GM12872 (cell line): ENCODE measurements around the gene UBE3D.
A peak's percentile ranks its signal among the peaks of the same experiment; 100 is the strongest.

Experiments used
- CTCF ChIP-seq: IDR thresholded peaks from 3 replicates; pipeline ENCODE4 v1.5.1; 2011; ENCODE audit warnings: low read depth, mild to moderate bottlenecking, low read length, moderate library complexity; ENCODE audit not compliant: insufficient read depth

The UBE3D gene, protein sequence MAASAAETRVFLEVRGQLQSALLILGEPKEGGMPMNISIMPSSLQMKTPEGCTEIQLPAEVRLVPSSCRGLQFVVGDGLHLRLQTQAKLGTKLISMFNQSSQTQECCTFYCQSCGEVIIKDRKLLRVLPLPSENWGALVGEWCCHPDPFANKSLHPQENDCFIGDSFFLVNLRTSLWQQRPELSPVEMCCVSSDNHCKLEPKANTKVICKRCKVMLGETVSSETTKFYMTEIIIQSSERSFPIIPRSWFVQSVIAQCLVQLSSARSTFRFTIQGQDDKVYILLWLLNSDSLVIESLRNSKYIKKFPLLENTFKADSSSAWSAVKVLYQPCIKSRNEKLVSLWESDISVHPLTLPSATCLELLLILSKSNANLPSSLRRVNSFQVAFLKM

DNA sequence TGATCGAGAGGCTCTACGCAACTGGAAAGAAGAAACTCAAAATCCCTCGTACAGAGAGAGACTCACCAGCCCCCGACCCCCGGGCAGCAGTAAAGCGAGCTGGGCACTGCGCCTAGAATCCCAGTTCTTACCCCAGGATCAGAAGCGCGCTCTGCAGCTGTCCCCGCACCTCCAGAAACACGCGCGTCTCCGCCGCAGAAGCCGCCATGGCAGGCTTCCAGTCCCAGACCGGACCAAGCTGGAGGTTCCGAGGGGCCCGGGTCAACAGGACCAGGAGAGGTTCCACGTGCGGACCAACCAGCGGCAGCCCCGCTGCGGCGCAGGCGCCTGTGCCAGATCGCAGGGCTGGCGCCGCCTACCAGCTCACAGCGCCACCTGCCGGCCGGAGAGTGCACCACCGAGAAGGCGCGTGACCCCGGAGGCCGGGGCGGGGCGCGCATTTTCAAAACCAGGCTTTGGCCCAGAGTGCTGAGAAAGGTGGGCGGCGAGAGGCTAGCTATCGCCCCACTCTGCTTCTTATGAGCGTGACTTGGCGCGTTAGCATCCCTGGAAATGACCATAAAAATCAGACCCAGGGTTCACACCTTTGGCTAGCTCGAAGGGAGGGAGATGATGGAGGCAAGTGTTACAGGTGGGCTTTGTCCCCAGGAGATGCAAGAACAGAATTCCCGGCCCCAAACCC, at the start of gene UBE3D:
Gene UBE3D (minus strand): TSS at position 331 of the 682 bp plus-strand sequence. CDS start 123 bp downstream, at position 208.
- TF ChIP-seq CTCF, result peak; percentile 86

DNA sequence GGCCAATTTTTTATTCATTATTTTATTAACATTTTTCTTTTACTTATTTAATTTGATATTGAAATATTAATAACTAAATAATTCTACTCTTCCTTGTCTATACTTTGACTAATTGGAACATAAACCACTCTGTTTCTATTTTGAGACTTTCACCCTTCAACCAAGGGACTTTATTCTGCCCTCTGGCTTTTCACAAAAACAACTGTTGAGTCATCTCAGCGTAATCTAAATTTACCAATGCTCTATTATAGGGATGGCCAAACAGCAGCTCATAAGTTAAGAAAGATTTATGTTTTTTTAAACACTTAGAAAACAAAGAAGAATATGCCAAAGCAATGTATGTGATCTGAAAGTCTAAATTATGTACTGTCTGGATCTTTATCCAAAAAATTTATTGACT, 48.5 kb upstream of the UBE3D start:
- no peak for TF ChIP-seq CTCF

DNA sequence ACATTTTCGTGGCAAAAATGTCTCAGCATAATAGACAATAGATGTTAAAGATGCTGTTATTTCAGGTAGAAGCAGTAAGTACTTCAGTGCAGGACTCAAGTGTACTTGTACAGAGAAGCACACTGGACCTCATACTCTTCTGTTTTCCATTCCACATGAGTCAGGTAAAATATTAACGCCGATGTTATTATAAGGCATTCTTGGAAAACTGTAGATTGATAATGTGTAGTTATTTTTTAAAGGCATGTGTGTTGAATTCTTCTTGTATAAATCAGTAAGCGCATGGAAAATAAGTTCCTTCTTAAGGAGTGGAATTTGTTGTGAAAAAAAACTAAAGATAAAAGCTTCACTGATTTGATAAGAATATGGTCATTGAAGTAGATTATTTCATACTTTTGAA, 47.6 kb upstream of the UBE3D start:
- TF ChIP-seq CTCF, result no peak

GRCh38 chr6:83108378-83108777, 42.7 kb upstream of the UBE3D start:
- no peak for TF ChIP-seq CTCF

DNA sequence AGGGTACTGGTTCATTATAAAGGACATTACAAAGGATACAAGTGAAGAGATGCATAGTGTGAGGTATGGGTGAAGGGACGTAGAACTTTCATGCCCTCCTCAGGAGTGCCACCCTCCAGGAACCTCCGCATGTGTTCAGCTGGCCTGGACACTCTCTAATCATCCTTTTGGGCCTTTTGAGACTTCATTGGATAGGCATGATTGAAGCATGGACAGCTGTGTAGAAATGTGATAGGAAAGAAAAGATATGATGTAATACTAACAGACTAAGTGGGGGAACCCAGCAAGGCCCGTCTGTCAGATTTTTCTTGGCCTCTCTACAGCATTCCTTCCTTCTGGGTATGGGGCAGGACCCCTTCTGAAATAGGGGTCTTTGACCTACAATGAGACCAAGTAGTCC, 32.9 kb upstream of the UBE3D start:
- TF ChIP-seq CTCF, result no peak

DNA sequence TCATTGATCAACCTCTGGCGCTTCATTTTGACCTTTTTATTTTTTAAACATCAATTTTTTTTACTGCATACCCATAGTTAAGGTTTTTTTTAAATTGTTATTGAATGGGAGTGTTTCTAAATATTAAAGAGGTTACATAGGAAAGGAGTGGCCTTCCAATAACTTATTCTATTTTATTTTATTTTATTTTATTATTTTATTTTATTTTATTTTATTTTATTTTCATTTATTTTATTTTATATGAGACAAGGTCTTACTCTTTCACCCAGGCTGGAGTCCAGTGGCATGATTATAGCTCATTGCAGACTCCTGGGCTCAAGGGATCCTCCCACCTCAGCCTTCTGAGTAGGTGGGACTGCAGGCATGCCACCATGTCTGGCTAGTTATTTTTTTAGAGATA, 32.0 kb upstream of the UBE3D start:
- no peak for TF ChIP-seq CTCF

- TF ChIP-seq CTCF, result no peak
Observed at GRCh38 chr6:83097204-83097603, 31.6 kb upstream of the UBE3D start.
